GM13977 (cell line): Measurements from ENCODE around the gene GPR15LG.

Experiments
- DNase-seq: peaks from one replicate; pipeline ENCODE4 v3.0.0; 2012; ENCODE audit warnings: low spot score
- CTCF ChIP-seq: IDR thresholded peaks from 2 replicates; pipeline ENCODE4 v1.5.1; 2012; ENCODE audit warnings: mild to moderate bottlenecking, control low read depth; ENCODE audit not compliant: insufficient read depth; ENCODE audit errors: extremely low read depth, missing control alignments
- in situ Hi-C: fragments of 300-500 bp; cut with MboI; formaldehyde crosslinking; loops from one replicate; pipeline ENCODE4 v1.12.0; 2022; ENCODE audit warnings: low sequenced_read_pairs, low pct_unique_long_range_greater_than_20kb, mixed read lengths, inconsistent platforms; ENCODE audit not compliant: unreplicated experiment

The GPR15LG gene

GRCh38 chr10:84139126-84140035, 34.2 kb upstream of the GPR15LG start, which contains the start of gene GHITM:
TSS of gene GHITM (plus strand) at chr10:84139509. CDS start at chr10:84141501, 1,992 bp downstream.
- in situ Hi-C loops: loop anchor here (10.0 kb wide), 1 partner anchor 75 kb away; no protein-coding TSS in a partner anchor
- TF ChIP-seq CTCF: no peak
- DNase-seq: peak; percentile 92

GRCh38 chr10:84140036-84140379, 33.6 kb upstream of the GPR15LG start:
- no peak for DNase-seq
- no peak for TF ChIP-seq CTCF
- in situ Hi-C loops: loop anchor here (10.0 kb wide), 1 partner anchor 75 kb away; no protein-coding TSS in a partner anchor

GRCh38 chr10:84147347-84147746, 26.3 kb upstream of the GPR15LG start:
- in situ Hi-C loops: loop anchor here (10.0 kb wide), 1 partner anchor 67 kb away; no protein-coding TSS in a partner anchor
- DNase-seq: no peak
- TF ChIP-seq CTCF: no peak

- peak; percentile 36 for DNase-seq
- peak; percentile 72 for TF ChIP-seq CTCF
- in situ Hi-C loops: loop anchor here (10.0 kb wide), 1 partner anchor 67 kb away; no protein-coding TSS in a partner anchor
Observed at GRCh38 chr10:84148006-84148597, 25.5 kb upstream of the GPR15LG start.

GRCh38 chr10:84149854-84150253, 23.7 kb upstream of the GPR15LG start:
- TF ChIP-seq CTCF: no peak
- no peak for DNase-seq
- in situ Hi-C loops: loop anchor here (10.0 kb wide), 1 partner anchor 65 kb away; no protein-coding TSS in a partner anchor

GRCh38 chr10:84152769-84153168, 20.8 kb upstream of the GPR15LG start:
- in situ Hi-C loops: no loop called here
- no peak for TF ChIP-seq CTCF
- no peak for DNase-seq
